ENCODE results near the gene FOXO1. TPM values are rescaled to one million over a fixed set of nuclear protein-coding genes. Genes with fewer than 3 reads are reported as not detected.

Gene FOXO1
- total RNA-seq, 2 donors from 2014 or later: 32.0 to 48.9 TPM

DNA sequence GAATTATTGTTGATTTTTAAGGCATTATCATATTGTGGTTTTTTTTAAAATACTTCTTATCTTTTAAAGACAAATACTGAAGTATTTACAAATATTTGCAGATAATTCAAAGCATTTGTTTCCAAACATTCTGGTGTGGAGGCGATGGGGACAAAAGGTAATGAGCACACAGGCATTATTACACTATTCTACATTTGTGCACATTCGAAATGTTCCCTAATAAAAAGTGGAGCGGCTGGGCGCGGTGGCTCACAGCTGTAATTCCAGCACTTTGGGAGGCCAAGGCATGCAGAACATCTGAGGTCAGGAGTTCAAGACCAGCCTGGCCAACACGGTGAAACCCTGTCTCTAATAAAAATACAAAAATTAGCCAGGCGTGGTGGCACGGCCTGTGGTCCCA lies 133.4 kb downstream of the FOXO1 start:
- no peak overlapping the region for H3K4me3 Mint-ChIP-seq
- no peaks in the 10 kb centered on the region for H3K9me3 Mint-ChIP-seq
- no peaks in the 10 kb centered on the region for H3K36me3 Mint-ChIP-seq (ENCODE audit: low read depth)
- H3K4me1 Mint-ChIP-seq: peaks cover 5% of the 10 kb centered on the region
- ATAC-seq (replicated peaks): no peak
- no peak overlapping the region for H3K27ac Mint-ChIP-seq
- no peaks in the 10 kb centered on the region for H3K27me3 Mint-ChIP-seq

DNA sequence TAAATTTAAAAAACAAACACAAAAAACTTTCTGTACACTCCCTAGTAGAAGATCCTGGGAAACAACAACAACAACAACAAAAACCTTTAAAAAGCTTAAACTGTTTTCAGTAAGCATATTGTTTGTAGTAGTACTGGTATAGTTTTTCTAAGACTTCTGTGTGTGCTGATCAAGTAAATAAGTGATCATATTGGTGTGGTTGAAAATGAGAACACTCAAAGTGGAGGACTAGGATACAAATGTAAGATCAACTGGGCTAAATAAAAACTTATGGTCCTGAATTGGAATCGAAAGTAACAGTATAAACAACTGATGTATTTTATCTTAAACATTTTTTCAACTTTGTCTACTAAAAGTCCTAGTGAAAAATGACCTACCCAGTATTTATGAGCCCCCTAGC lies 135.5 kb downstream of the FOXO1 start:
- peaks cover 5% of the 10 kb centered on the region for H3K4me1 Mint-ChIP-seq
- H3K27me3 Mint-ChIP-seq: no peaks in the 10 kb centered on the region
- no peak overlapping the region for H3K4me3 Mint-ChIP-seq
- no peak overlapping the region for H3K27ac Mint-ChIP-seq
- no peaks in the 10 kb centered on the region for H3K36me3 Mint-ChIP-seq (ENCODE audit: low read depth)
- no peaks in the 10 kb centered on the region for H3K9me3 Mint-ChIP-seq
- ATAC-seq (replicated peaks): no peak

DNA sequence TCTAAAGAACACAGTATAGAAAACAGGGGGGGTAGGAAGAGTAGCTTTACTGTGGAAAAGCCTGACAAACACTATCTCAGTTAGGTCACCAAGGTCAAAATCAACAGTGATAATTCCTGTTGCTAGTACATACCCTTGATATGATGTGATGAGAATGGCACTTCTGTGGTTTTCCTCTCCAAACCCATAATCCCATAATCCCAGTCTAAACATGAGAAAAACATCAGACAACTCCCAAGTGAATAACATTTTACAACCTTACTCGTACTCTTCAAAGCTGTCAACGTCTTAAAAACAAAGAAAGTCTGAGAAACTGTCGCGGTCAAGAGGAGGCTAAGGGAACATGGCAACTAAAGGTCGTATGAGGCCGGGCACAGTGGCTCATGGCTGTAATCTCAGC lies 137.6 kb downstream of the FOXO1 start:
- no peaks in the 10 kb centered on the region for H3K9me3 Mint-ChIP-seq
- no peaks in the 10 kb centered on the region for H3K36me3 Mint-ChIP-seq (ENCODE audit: low read depth)
- H3K27me3 Mint-ChIP-seq: no peaks in the 10 kb centered on the region
- H3K4me3 Mint-ChIP-seq: no peak overlapping the region
- no peak overlapping the region for H3K27ac Mint-ChIP-seq
- H3K4me1 Mint-ChIP-seq: peaks cover 5% of the 10 kb centered on the region
- no peak for ATAC-seq (replicated peaks)

DNA sequence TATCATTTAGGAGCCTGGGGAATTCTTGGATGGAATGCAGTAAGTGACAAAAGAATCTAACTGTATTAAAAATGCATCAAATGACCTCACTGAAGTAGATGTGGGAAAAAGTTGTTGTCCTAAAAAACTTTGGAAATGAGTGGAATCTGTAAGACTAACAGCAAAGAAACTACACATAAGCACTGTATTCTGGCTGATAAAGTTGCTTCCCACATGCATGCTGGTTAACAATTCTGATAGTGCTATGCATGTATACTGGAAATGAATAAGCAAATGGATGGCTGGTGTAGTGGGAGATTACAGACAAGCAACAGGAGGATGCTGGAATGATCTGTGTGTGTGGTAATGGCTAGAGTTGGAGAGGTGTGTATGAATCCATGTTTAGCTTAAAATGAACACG lies 138.5 kb downstream of the FOXO1 start:
- Mint-ChIP-seq H3K4me3 (no peak overlapping the region), H3K27ac (no peak overlapping the region), H3K4me1 (peaks cover 5% of the 10 kb centered on the region), H3K36me3 (ENCODE audit: low read depth) (no peaks in the 10 kb centered on the region), H3K9me3 (no peaks in the 10 kb centered on the region), H3K27me3 (no peaks in the 10 kb centered on the region)
- ATAC-seq (replicated peaks): no peak

DNA sequence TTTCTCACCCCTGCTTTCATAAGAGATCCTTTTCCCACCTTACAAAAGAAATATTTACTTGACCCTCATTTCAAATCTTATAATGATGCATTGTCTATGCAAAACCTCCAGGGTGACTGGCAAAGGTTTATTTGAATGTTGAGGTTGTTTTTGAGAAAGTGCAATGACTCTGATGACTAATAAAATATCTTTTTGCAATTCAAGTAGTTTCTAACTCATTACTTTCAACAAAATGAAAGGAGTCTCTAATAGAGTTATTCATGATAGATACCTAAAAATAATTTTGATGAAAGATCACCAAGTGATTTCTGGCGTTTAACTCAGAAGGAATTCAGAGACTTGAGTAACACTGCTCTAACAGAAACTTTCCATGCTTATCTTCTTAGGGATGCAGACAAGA lies 144.2 kb downstream of the FOXO1 start:
- H3K27me3 Mint-ChIP-seq: no peaks in the 10 kb centered on the region
- no peaks in the 10 kb centered on the region for H3K36me3 Mint-ChIP-seq (ENCODE audit: low read depth)
- peaks cover 26% of the 10 kb centered on the region for H3K4me1 Mint-ChIP-seq
- peak overlapping the region; percentile 1 for H3K27ac Mint-ChIP-seq
- peak overlapping the region; percentile 4 for H3K4me3 Mint-ChIP-seq
- peak; percentile 4 for ATAC-seq (replicated peaks)
- no peaks in the 10 kb centered on the region for H3K9me3 Mint-ChIP-seq

DNA sequence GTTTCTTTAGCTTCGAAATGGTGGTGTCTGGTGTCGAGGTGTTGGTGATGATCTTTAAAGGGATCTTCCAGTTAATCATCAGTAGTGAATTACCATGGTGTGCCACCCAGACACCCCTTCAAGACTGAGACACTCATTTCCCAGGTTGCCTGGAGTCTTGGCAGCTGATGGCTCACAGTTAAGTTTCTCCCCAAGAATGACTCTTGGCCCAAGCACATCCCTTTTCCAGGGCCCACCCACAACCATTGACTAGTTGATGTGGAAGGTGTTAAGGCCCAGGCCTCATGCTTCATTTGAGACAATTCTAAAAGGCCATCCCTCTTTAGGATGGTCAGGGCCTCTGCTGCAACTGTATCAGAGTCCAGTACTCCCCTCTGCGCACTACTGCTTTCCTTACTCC lies 145.5 kb downstream of the FOXO1 start:
- Mint-ChIP-seq H3K27me3 (no peaks in the 10 kb centered on the region), H3K4me3 (no peak overlapping the region), H3K36me3 (ENCODE audit: low read depth) (no peaks in the 10 kb centered on the region), H3K4me1 (peaks cover 34% of the 10 kb centered on the region), H3K27ac (no peak overlapping the region), H3K9me3 (no peaks in the 10 kb centered on the region)
- ATAC-seq (replicated peaks): no peak

DNA sequence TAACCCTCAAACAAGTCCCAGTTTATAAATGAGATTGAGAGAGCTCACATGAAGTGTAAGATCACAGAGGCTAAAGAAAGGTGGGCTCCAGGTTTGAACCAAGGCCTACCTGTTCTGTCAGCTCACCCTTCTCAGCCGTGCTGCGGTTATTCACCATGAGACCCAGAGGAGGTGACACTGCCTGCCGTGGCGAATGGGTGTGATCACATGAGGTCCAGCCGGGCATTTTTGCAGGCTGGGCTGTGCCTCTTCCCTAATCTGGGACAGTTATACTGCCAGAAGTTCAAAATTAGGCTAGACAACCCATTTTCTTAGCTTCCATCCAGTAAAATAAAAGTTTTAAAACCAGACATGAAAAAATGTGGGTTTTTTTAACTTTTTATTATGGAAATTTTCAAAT lies 146.8 kb downstream of the FOXO1 start:
- H3K4me3 Mint-ChIP-seq: no peak overlapping the region
- no peak overlapping the region for H3K27ac Mint-ChIP-seq
- H3K27me3 Mint-ChIP-seq: no peaks in the 10 kb centered on the region
- no peaks in the 10 kb centered on the region for H3K36me3 Mint-ChIP-seq (ENCODE audit: low read depth)
- H3K9me3 Mint-ChIP-seq: no peaks in the 10 kb centered on the region
- ATAC-seq (replicated peaks): no peak
- peaks cover 38% of the 10 kb centered on the region for H3K4me1 Mint-ChIP-seq

DNA sequence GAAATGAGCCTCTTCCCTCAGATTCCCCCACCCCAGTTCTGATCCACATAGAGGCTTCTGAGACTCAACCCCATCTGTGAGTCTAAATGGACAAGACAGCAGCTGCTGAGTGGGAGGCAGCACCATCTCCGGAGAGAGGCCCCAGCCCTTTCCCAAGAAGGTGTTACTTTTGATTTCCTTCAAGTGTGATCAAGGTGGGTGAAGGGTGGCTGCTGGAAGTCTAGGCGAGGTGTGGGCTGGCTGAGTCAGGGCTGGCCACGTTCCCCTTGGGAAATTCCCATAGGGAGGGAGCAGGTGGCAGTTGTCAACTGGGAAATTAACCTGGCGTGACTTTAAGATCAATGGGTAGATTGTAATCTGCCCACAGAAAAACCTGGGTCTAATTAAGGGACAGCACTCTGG lies 148.0 kb downstream of the FOXO1 start:
- no peaks in the 10 kb centered on the region for H3K9me3 Mint-ChIP-seq

DNA sequence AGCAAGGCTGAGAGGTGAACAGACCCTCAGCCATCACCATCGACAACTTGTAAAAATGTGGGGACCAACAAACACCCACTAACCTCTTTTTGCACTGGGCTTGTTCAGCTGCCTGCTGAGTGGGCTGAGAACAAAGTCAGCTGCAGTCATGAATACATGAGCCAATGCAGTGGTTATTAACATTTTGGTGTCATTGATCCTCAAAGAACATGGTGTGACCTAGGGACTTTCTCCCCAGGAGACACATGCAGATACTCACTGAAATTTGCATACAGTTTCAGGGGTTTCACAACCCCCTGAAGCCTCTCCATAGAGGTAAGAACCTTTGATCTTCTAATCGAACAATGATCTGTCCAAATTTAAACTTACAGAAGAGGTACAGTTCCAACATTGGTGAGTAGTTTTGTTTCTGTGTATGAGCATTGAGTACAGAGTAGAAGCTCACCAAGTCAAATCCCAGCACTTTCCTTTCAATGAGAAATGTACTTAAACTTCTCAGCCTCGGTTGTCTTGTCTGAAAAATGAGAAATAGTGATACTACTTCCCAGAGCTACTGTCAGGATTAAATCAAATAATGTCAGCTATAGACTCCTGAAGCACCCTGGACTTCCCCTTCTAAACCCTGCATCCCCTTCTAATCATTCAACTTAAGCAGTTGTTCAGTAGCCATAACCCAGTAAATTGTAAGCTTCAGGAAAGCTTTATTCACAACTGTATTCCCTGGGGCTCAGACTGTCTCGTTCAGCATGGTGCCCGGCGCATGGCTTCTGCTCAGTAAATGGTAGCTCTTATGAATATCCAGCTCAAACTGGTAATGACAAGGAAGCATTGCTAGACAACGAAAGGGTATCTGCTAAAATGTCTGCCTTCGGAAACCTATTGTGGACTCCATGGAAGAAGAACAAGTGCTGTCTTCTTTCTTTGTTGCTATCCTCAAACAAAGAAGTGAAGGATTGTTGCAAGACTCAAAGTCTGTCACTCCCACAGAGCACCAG lies 148.7 kb downstream of the FOXO1 start:
- peak overlapping the region; percentile 91 for H3K27ac Mint-ChIP-seq
- H3K4me1 Mint-ChIP-seq: peaks cover 44% of the 10 kb centered on the region
- peak; percentile 70 for ATAC-seq (replicated peaks)
- H3K36me3 Mint-ChIP-seq (ENCODE audit: low read depth): no peaks in the 10 kb centered on the region
- H3K9me3 Mint-ChIP-seq: no peaks in the 10 kb centered on the region
- peak overlapping the region; percentile 73 for H3K4me3 Mint-ChIP-seq
- no peaks in the 10 kb centered on the region for H3K27me3 Mint-ChIP-seq

More for the DNA sequence above, 148.0 kb downstream of the FOXO1 start:
- Mint-ChIP-seq H3K27ac (peak overlapping the region; percentile 91), H3K4me1 (peaks cover 38% of the 10 kb centered on the region), H3K4me3 (peak overlapping the region; percentile 73), H3K27me3 (no peaks in the 10 kb centered on the region), H3K36me3 (ENCODE audit: low read depth) (no peaks in the 10 kb centered on the region)
- ATAC-seq (replicated peaks): peak; percentile 74

DNA sequence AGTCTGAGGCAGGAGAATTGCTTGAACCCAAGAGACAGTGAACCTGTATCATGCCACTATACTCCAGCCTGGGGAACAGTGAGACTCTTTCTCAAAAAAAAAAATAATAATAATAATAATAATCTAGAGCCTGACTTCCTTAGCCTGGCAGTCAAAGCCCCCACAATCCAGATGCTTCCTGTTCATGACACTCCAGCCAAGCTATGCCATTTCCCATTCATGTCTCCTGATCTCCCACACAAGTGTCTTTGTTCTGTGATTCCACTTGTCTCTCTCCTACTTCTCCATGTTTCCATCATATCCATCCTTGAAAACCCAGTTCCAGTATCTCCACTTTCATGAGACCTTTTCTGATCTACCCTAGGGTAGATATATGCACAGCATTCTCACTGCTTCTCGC lies 150.7 kb downstream of the FOXO1 start:
- no peaks in the 10 kb centered on the region for H3K27me3 Mint-ChIP-seq
- no peaks in the 10 kb centered on the region for H3K36me3 Mint-ChIP-seq (ENCODE audit: low read depth)
- H3K9me3 Mint-ChIP-seq: no peaks in the 10 kb centered on the region
- no peak for ATAC-seq (replicated peaks)
- peaks cover 32% of the 10 kb centered on the region for H3K4me1 Mint-ChIP-seq
- H3K4me3 Mint-ChIP-seq: no peak overlapping the region
- no peak overlapping the region for H3K27ac Mint-ChIP-seq

DNA sequence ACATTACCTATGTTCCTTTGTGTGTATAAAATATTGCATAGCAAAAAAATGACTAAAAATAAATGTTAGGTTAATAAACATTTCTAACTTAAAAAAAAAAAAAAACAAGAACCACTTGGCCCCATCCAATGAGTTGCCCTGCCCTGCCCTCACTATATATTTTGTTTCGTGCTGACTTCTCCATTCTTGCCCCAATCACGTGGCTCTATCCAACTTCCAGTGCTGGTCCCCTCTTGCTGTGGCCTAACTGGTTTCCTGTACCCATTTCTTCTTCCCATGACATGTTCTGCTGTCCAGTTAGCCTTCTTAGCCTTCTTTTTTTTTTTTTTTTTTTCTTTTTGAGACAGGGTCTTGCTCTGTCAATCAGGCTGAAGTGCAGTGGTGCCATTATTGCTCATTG lies 151.6 kb downstream of the FOXO1 start:
- no peaks in the 10 kb centered on the region for H3K9me3 Mint-ChIP-seq
- ATAC-seq (replicated peaks): no peak
- H3K27ac Mint-ChIP-seq: no peak overlapping the region
- H3K27me3 Mint-ChIP-seq: no peaks in the 10 kb centered on the region
- H3K4me3 Mint-ChIP-seq: no peak overlapping the region
- H3K36me3 Mint-ChIP-seq (ENCODE audit: low read depth): no peaks in the 10 kb centered on the region
- peaks cover 32% of the 10 kb centered on the region for H3K4me1 Mint-ChIP-seq

DNA sequence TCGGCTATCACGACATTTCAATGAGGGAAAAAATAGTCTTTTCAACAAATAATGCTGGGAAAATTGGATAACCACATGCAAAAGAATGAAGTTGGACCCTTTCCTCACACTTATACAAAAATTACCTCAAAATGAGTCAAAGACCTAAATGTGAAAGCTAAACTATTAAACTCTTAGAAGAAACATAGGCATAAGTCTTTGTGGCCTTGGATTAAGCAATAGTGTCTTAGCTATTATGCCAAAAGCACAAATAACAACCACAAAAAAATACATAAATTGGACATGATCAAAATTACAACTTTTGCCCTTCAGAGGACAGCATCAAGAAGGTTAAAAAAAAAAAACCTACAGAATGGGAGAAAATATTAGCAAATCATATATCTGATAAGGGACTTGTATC lies 156.6 kb downstream of the FOXO1 start:
- Mint-ChIP-seq H3K27me3 (no peaks in the 10 kb centered on the region), H3K4me3 (no peak overlapping the region), H3K27ac (no peak overlapping the region), H3K9me3 (no peaks in the 10 kb centered on the region), H3K4me1 (peaks cover 7% of the 10 kb centered on the region), H3K36me3 (ENCODE audit: low read depth) (no peaks in the 10 kb centered on the region)
- no peak for ATAC-seq (replicated peaks)

DNA sequence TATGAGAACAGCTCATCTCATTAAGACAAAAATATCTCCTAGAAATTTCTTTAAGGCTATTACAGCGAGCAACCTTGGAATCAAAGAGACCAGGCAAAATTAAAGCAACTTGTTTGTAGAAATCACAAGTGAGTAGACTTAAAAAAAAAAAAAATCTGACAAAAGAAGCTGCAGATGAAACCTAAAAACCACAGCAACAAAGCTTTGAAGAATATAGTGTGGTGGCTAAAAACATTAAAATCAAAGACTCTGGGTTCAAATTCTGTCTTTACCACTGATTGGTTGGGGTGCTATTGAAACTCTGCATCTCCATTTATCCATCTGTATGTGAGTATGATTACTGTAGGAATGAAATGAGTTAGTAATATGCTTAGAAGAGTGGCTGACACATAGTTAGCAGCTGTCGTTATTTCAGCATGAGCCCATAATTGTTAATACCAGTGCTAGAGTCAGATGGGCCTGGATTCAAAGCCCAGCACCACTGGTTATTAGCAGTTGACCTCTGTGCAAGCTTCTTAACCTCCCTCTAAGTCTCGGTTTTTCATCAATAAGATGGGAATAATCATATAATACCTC lies 157.6 kb downstream of the FOXO1 start:
- Mint-ChIP-seq H3K4me3 (no peak overlapping the region), H3K27ac (no peak overlapping the region), H3K27me3 (no peaks in the 10 kb centered on the region), H3K4me1 (peaks cover 7% of the 10 kb centered on the region), H3K9me3 (no peaks in the 10 kb centered on the region), H3K36me3 (ENCODE audit: low read depth) (no peaks in the 10 kb centered on the region)
- peak; percentile 31 for ATAC-seq (replicated peaks)

DNA sequence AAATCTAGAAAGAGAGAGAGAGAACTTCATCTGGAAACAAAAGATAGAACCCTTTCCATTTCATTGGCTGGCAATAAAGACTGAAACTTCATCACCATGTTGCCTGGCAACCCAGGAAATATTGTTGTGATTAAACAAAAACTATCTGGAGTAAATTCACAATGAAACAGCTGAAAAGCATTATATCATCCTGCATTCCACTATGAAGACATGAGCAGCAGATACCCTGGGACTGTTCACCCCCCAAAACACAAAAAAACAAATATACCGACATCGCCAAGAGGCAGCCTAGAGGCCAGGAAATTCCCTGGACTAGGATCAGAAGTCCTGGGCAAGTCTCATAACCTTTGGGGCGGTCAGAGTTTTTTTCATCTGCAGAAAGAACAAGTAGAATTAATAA lies 158.3 kb downstream of the FOXO1 start:
- ATAC-seq (replicated peaks): peak; percentile 19
- H3K4me3 Mint-ChIP-seq: no peak overlapping the region

More for the DNA sequence above, 158.3 kb downstream of the FOXO1 start:
- no peaks in the 10 kb centered on the region for H3K9me3 Mint-ChIP-seq
- peaks cover 4% of the 10 kb centered on the region for H3K4me1 Mint-ChIP-seq
- no peaks in the 10 kb centered on the region for H3K27me3 Mint-ChIP-seq
- no peak overlapping the region for H3K27ac Mint-ChIP-seq
- H3K36me3 Mint-ChIP-seq (ENCODE audit: low read depth): no peaks in the 10 kb centered on the region

Data from activated T-helper 17 cell treated with anti-CD3 and anti-CD28 coated beads, Interleukin-2, amount 50 U/mL, for 72 hours (primary cell).